ENCODE data around the gene PTPRE.

GRCh38 chr10:128026615-128027300 is 119.9 kb downstream of the PTPRE start:
- TF ChIP-seq, protein P1, sequence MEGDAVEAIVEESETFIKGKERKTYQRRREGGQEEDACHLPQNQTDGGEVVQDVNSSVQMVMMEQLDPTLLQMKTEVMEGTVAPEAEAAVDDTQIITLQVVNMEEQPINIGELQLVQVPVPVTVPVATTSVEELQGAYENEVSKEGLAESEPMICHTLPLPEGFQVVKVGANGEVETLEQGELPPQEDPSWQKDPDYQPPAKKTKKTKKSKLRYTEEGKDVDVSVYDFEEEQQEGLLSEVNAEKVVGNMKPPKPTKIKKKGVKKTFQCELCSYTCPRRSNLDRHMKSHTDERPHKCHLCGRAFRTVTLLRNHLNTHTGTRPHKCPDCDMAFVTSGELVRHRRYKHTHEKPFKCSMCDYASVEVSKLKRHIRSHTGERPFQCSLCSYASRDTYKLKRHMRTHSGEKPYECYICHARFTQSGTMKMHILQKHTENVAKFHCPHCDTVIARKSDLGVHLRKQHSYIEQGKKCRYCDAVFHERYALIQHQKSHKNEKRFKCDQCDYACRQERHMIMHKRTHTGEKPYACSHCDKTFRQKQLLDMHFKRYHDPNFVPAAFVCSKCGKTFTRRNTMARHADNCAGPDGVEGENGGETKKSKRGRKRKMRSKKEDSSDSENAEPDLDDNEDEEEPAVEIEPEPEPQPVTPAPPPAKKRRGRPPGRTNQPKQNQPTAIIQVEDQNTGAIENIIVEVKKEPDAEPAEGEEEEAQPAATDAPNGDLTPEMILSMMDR (conservative IDR thresholded peaks at IDR 0.05; ENCODE audit: low read depth, low read length): no peak
- TF ChIP-seq POLR2A (IDR thresholded peaks at IDR 0.05; ENCODE audit: low read depth, low read length) (no peak), NFE2L2 (IDR thresholded peaks at IDR 0.05; ENCODE audit: low read depth, low read length) (no peak), RAD21 (IDR thresholded peaks at IDR 0.05; ENCODE audit: low read length) (no peak), FOS (IDR thresholded peaks at IDR 0.05; ENCODE audit: low read depth, low read length) (no peak), MAZ (IDR thresholded peaks at IDR 0.05; ENCODE audit: borderline replicate concordance, low read depth, low read length) (no peak)
